ENCODE measurements around the gene TUT4. TPM values are rescaled to one million over a fixed set of nuclear protein-coding genes. Genes with fewer than 3 reads are reported as not detected.

The TUT4 gene
- polyA plus RNA-seq, 3 donors: 4.3 to 24.2 (median 7.6) TPM

DNA sequence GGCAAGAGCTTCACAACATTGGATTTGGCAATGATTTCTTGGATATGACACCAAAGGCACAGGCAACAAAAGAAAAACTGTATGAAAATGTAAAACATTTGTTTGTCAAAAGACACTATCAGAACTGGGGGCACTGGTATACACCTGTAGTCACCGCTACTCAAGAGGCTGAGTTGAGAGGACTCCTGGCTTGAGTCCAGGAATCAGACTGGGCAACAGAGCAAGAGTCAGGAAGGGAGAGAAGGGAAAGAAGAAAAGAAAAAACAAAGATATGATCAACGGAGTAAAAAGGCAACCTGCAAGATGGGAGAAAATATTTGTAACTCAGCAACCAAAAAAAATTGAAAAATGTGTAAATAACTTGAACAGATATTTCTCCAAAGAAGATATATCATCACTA lies 6.0 kb upstream of the TUT4 start:
- H3K36me3 Mint-ChIP-seq: no peaks in the 10 kb centered on the region
- Histone ChIP-seq H3K27ac (ENCODE audit: low read depth in 1 of 2, low read length in 2 of 2) (no peak overlapping the region), H2AFZ (ENCODE audit: insufficient read depth, low read depth, low read length, poor library complexity, severe bottlenecking) (no peak overlapping the region), H3K9ac (ENCODE audit: insufficient read depth, low read length, poor library complexity, severe bottlenecking) (no peak overlapping the region), H3K4me1 (ENCODE audit: control insufficient read depth in 1 of 2, insufficient read depth in 2 of 2, low read length in 2 of 2) (peaks cover 5 to 16% of the 10 kb centered on the region in 2 donors), H3K4me2 (replicated peaks; ENCODE audit: extremely low read depth, low read length, poor library complexity, severe bottlenecking) (no peak overlapping the region), H3K4me3 (replicated peaks in 1 of 3; ENCODE audit: low read depth in 2 of 3, low read length in 3 of 3) (no peak overlapping the region), H4K20me1 (ENCODE audit: insufficient read depth, low read length) (no peaks in the 10 kb centered on the region), H3K27me3 (ENCODE audit: control insufficient read depth in 2 of 2, insufficient read depth in 2 of 2, low read length in 2 of 2) (peaks cover 0 to 2% of the 10 kb centered on the region in 2 donors), H3K79me2 (ENCODE audit: insufficient read depth, low read length) (no peaks in the 10 kb centered on the region), H3K9me3 (replicated peaks in 1 of 2; ENCODE audit: control insufficient read depth in 1 of 2, insufficient read depth in 1 of 2, low read length in 2 of 2) (no peaks in the 10 kb centered on the region), H3K36me3 (replicated peaks in 1 of 2; ENCODE audit: control insufficient read depth in 1 of 2, insufficient read depth in 2 of 2, low read length in 2 of 2) (no peaks in the 10 kb centered on the region)
- H3K27ac Mint-ChIP-seq: no peak overlapping the region
- peaks cover 0 to 2% (median 0%) of the 10 kb centered on the region in 7 donors for H3K9me3 Mint-ChIP-seq
- H3K4me3 Mint-ChIP-seq: no peak overlapping the region
- H3K27me3 Mint-ChIP-seq (ENCODE audit: low read depth in 3 of 3): peaks cover 2 to 8% (median 5%) of the 10 kb centered on the region in 3 donors
- DNase-seq: no peak
- peaks cover 16% of the 10 kb centered on the region for H3K4me1 Mint-ChIP-seq
- intact Hi-C loops (cut with micrococcal nuclease): loop anchor here (10.0 kb wide), 3 partner anchors 76 to 154 kb away; partner anchors contain the start of genes SHISAL2A (in 2 of the 2), ORC1 (in 1 of the 2) and PRPF38A (in 1 of the 2)
- TF ChIP-seq, protein P1, sequence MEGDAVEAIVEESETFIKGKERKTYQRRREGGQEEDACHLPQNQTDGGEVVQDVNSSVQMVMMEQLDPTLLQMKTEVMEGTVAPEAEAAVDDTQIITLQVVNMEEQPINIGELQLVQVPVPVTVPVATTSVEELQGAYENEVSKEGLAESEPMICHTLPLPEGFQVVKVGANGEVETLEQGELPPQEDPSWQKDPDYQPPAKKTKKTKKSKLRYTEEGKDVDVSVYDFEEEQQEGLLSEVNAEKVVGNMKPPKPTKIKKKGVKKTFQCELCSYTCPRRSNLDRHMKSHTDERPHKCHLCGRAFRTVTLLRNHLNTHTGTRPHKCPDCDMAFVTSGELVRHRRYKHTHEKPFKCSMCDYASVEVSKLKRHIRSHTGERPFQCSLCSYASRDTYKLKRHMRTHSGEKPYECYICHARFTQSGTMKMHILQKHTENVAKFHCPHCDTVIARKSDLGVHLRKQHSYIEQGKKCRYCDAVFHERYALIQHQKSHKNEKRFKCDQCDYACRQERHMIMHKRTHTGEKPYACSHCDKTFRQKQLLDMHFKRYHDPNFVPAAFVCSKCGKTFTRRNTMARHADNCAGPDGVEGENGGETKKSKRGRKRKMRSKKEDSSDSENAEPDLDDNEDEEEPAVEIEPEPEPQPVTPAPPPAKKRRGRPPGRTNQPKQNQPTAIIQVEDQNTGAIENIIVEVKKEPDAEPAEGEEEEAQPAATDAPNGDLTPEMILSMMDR (IDR thresholded peaks at IDR 0.05): no peak
- 100% methylated on average over 1 of the region's 2 CpGs for WGBS (ENCODE audit: insufficient coverage)

DNA sequence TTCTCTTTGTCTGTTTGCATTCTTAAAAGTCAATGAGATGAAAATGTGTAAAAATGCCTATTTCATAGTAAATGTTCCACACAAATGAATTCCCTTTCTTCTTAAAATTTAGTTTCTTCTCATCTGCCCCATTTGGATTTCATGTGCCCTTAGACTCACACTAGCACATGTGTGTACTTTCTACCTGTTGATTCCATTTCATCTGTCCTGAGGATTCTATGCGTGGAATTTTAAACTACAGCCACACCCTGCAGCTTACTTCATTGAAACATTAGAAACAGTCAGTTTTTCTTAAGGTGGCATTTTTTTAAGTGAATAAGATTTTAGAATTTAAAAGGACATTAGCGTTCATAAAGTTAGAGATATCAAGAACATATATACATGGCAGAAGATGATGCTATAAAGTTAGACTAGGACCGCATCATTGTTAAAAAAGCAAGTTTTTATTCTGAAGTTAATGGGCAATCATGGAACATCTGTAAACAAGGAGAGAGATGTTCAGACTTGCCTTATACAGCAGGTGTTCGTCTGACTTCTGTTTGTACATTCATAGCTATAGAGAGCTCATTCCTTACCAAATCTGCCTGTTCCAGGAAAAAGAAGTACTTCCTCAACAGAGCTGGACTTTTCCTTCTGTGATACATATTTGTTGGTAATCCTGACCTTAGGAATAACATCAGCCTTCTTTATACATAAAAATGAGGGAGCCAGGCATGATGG lies 3.9 kb upstream of the TUT4 start:
- Histone ChIP-seq H3K4me1 (ENCODE audit: control insufficient read depth in 1 of 2, insufficient read depth in 2 of 2, low read length in 2 of 2) (peaks cover 13 to 27% of the 10 kb centered on the region in 2 donors), H3K9me3 (replicated peaks in 1 of 2; ENCODE audit: control insufficient read depth in 1 of 2, insufficient read depth in 1 of 2, low read length in 2 of 2) (no peaks in the 10 kb centered on the region), H3K27me3 (ENCODE audit: control insufficient read depth in 2 of 2, insufficient read depth in 2 of 2, low read length in 2 of 2) (peaks cover 0 to 6% of the 10 kb centered on the region in 2 donors), H4K20me1 (ENCODE audit: insufficient read depth, low read length) (no peaks in the 10 kb centered on the region), H3K4me3 (replicated peaks in 1 of 3; ENCODE audit: low read depth in 2 of 3, low read length in 3 of 3) (no peak overlapping the region), H3K27ac (ENCODE audit: low read depth in 1 of 2, low read length in 2 of 2) (no peak overlapping the region), H3K36me3 (replicated peaks in 1 of 2; ENCODE audit: control insufficient read depth in 1 of 2, insufficient read depth in 2 of 2, low read length in 2 of 2) (no peaks in the 10 kb centered on the region), H2AFZ (ENCODE audit: insufficient read depth, low read depth, low read length, poor library complexity, severe bottlenecking) (no peak overlapping the region), H3K9ac (ENCODE audit: insufficient read depth, low read length, poor library complexity, severe bottlenecking) (no peak overlapping the region), H3K79me2 (ENCODE audit: insufficient read depth, low read length) (peaks cover 11% of the 10 kb centered on the region), H3K4me2 (replicated peaks; ENCODE audit: extremely low read depth, low read length, poor library complexity, severe bottlenecking) (no peak overlapping the region)
- Mint-ChIP-seq H3K4me1 (peaks cover 18% of the 10 kb centered on the region), H3K36me3 (no peaks in the 10 kb centered on the region), H3K27me3 (ENCODE audit: low read depth in 3 of 3) (peaks cover 2 to 10% (median 5%) of the 10 kb centered on the region in 3 donors), H3K9me3 (peaks cover 0 to 2% (median 0%) of the 10 kb centered on the region in 7 donors), H3K4me3 (no peak overlapping the region), H3K27ac (no peak overlapping the region)
- TF ChIP-seq, protein P1 (IDR thresholded peaks at IDR 0.05): no peak
- intact Hi-C loops (cut with micrococcal nuclease): loop anchor here (10.0 kb wide), 3 partner anchors 78 to 152 kb away; partner anchors contain the start of genes SHISAL2A (in 2 of the 2), ORC1 (in 1 of the 2) and PRPF38A (in 1 of the 2)
- WGBS (ENCODE audit: insufficient coverage): no CpG with 5 or more reads among the region's 4 CpGs
- no peak for DNase-seq

Measured in CD14-positive monocyte (primary cell).